Esophagus squamous epithelium (tissue), 4 donors: Measurements from ENCODE around the gene KCNN3.

Experiments
- POLR2A ChIP-seq, 4 donors: fragments of 450-650 bp; IDR thresholded peaks; one replicate each; pipeline ENCODE4 v1.6.1; 2017; ENCODE audit warnings: antibody characterized with exemption in 4 of 4, mild to moderate bottlenecking in 4 of 4, moderate library complexity in 3 of 4
- TF ChIP-seq, protein P1 (sequence below), 6 experiments: fragments of 450-650 bp in 4 of 6; fragments of 200-600 bp in 2 of 6; sonication (generic) in 2 of 6; IDR thresholded peaks; one replicate each; pipeline ENCODE4 v1.5.1; 2016 to 2019; ENCODE audit warnings: antibody characterized with exemption in 6 of 6, mild to moderate bottlenecking in 4 of 6, moderate library complexity in 4 of 6

DNA sequence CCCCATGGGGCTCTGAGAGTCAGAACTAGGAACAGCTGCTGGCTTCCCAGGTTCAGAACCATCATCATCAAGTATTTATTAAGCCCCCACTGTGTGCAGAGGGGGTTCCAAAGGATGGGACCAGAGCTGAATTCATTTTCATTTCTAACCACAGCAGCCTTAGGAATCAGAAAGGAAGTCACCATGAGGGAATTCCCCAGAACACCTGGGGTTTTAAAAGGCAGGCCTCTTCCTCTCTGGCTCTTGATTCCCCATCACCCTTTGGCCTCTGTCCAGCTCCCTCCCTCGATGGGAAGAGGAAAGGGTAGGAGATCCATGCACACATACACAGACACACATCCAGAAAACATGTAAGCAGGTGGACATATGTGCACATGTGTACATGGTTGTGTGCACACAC, 1.3 kb upstream of the KCNN3 start:
- TF ChIP-seq, protein P1, sequence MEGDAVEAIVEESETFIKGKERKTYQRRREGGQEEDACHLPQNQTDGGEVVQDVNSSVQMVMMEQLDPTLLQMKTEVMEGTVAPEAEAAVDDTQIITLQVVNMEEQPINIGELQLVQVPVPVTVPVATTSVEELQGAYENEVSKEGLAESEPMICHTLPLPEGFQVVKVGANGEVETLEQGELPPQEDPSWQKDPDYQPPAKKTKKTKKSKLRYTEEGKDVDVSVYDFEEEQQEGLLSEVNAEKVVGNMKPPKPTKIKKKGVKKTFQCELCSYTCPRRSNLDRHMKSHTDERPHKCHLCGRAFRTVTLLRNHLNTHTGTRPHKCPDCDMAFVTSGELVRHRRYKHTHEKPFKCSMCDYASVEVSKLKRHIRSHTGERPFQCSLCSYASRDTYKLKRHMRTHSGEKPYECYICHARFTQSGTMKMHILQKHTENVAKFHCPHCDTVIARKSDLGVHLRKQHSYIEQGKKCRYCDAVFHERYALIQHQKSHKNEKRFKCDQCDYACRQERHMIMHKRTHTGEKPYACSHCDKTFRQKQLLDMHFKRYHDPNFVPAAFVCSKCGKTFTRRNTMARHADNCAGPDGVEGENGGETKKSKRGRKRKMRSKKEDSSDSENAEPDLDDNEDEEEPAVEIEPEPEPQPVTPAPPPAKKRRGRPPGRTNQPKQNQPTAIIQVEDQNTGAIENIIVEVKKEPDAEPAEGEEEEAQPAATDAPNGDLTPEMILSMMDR (IDR thresholded peaks at IDR 0.05), result no peak
- TF ChIP-seq POLR2A (IDR thresholded peaks at IDR 0.05), result no peak
